HFF-Myc (cell line): ENCODE results near the gene MEGF11.

Experiments
- DNase-seq: peaks from one replicate; pipeline ENCODE4 v3.0.0-alpha.2; 2011; ENCODE audit warnings: low read depth; ENCODE audit errors: extremely low read depth
- H3K4me3 ChIP-seq: replicated peaks from 2 replicates; pipeline ENCODE4 v1.5.1; 2011; ENCODE audit warnings: low read depth, mild to moderate bottlenecking, control low read depth, low read length
- CTCF ChIP-seq: IDR thresholded peaks from 2 replicates; pipeline ENCODE4 v1.5.1; 2012; ENCODE audit warnings: mild to moderate bottlenecking, low read depth, low read length, control low read depth; ENCODE audit errors: missing control alignments

The MEGF11 gene

GRCh38 chr15:65969865-65970816 lies 283.4 kb downstream of the MEGF11 start:
- H3K4me3 ChIP-seq: no peak overlapping the region
- DNase-seq: no peak
- no peak for TF ChIP-seq CTCF

- DNase-seq: no peak
- no peak overlapping the region for H3K4me3 ChIP-seq
- TF ChIP-seq CTCF: no peak
These were observed 285.0 kb downstream of the MEGF11 start for GRCh38 chr15:65968511-65968910.

- no peak overlapping the region for H3K4me3 ChIP-seq
- DNase-seq: no peak
- TF ChIP-seq CTCF: no peak
These were observed 288.6 kb downstream of the MEGF11 start for GRCh38 chr15:65964792-65965433.

GRCh38 chr15:65963911-65964482 lies 289.6 kb downstream of the MEGF11 start:
- TF ChIP-seq CTCF: no peak
- H3K4me3 ChIP-seq: no peak overlapping the region
- DNase-seq: no peak

GRCh38 chr15:65963358-65963757 lies 290.2 kb downstream of the MEGF11 start:
- no peak overlapping the region for H3K4me3 ChIP-seq
- no peak for DNase-seq
- no peak for TF ChIP-seq CTCF

- no peak for TF ChIP-seq CTCF
- DNase-seq: no peak
- no peak overlapping the region for H3K4me3 ChIP-seq
These were observed 291.4 kb downstream of the MEGF11 start for GRCh38 chr15:65962187-65962586.
